HG03571 (cell line): ENCODE data around the gene GIPC2.

Experiments used
- ATAC-seq: cut with Tn5 transposase; IDR thresholded peaks from one replicate; pipeline ENCODE4 v1.9.1; 2021; ENCODE audit not compliant: unreplicated experiment

GIPC2 gene

GRCh38 chr1:78036450-78036849 is 9.3 kb upstream of the GIPC2 start:
- ATAC-seq: no peak

GRCh38 chr1:78038071-78038470 is 7.7 kb upstream of the GIPC2 start:
- ATAC-seq: no peak

GRCh38 chr1:78038491-78038939 is 7.3 kb upstream of the GIPC2 start:
- ATAC-seq: no peak

GRCh38 chr1:78040484-78041089 is 5.2 kb upstream of the GIPC2 start:
- no peak for ATAC-seq

- no peak for ATAC-seq
Observed at GRCh38 chr1:78043436-78043835, 2.3 kb upstream of the GIPC2 start.

GRCh38 chr1:78044796-78045562 is 787 bp upstream of the GIPC2 start:
- ATAC-seq: no peak

- no peak for ATAC-seq
Observed at GRCh38 chr1:78045563-78045925, 222 bp upstream of the GIPC2 start.

GRCh38 chr1:78047106-78047505 is 1.3 kb downstream of the GIPC2 start:
- ATAC-seq: no peak

GRCh38 chr1:78047631-78048030 is 1.9 kb downstream of the GIPC2 start:
- no peak for ATAC-seq

GRCh38 chr1:78048446-78048845 is 2.7 kb downstream of the GIPC2 start:
- no peak for ATAC-seq

- no peak for ATAC-seq
Observed at GRCh38 chr1:78049396-78049795, 3.6 kb downstream of the GIPC2 start.

GRCh38 chr1:78051005-78051404 is 5.2 kb downstream of the GIPC2 start:
- ATAC-seq: no peak

- no peak for ATAC-seq
Observed at GRCh38 chr1:78052685-78053405, 7.1 kb downstream of the GIPC2 start.

- no peak for ATAC-seq
Observed at GRCh38 chr1:78053498-78053897, 7.7 kb downstream of the GIPC2 start.

- ATAC-seq: no peak
Observed at GRCh38 chr1:78054559-78054958, 8.8 kb downstream of the GIPC2 start.

GRCh38 chr1:78054972-78055371 is 9.2 kb downstream of the GIPC2 start:
- ATAC-seq: no peak

- ATAC-seq: no peak
Observed at GRCh38 chr1:78055565-78056132, 9.9 kb downstream of the GIPC2 start.

- ATAC-seq: no peak
Observed at GRCh38 chr1:78058670-78059069, 12.9 kb downstream of the GIPC2 start.

GRCh38 chr1:78060857-78061563 is 15.2 kb downstream of the GIPC2 start:
- no peak for ATAC-seq

GRCh38 chr1:78061825-78062523 is 16.2 kb downstream of the GIPC2 start:
- ATAC-seq: no peak
